Left lung (tissue), 14 donors: ENCODE measurements around the gene IL1RL1. TPM values are rescaled to one million over a fixed set of nuclear protein-coding genes. Genes with fewer than 3 reads are reported as not detected.

Source experiments
- ATAC-seq: fragments of 200-7000 bp; cut with Tn5 transposase; one replicate; pipeline ENCODE4 v1.9.1; 2020; ENCODE audit warnings: moderate library complexity
- DNase-seq, 4 donors: peaks; one replicate each; pipeline ENCODE4 v3.0.0-alpha.2; 2013 to 2020
- H3K27ac ChIP-seq, 2 donors: fragments of 200-600 bp; sonication (generic) in 1 of 2; one replicate each; pipeline versions ENCODE4 v1.5.0 to v1.8.0; 2020 to 2021
- H3K27me3 ChIP-seq, 2 donors: fragments of 200-600 bp; sonication (generic) in 1 of 2; one replicate each; pipeline versions ENCODE4 v1.5.0 to v1.8.0; 2020 to 2021
- H3K36me3 ChIP-seq, 2 donors: fragments of 200-600 bp; sonication (generic) in 1 of 2; one replicate each; pipeline versions ENCODE4 v1.5.0 to v1.8.0; 2020 to 2021
- H3K4me1 ChIP-seq, 2 donors: fragments of 200-600 bp; one replicate each; pipeline ENCODE4 v1.8.0; 2021
- H3K4me3 ChIP-seq, 2 donors: fragments of 200-600 bp; sonication (generic) in 1 of 2; one replicate each; pipeline versions ENCODE4 v1.5.0 to v1.8.0; 2020 to 2021; ENCODE audit warnings: mild to moderate bottlenecking in 1 of 2
- H3K9me3 ChIP-seq, 2 donors: fragments of 200-600 bp; sonication (generic) in 1 of 2; one replicate each; pipeline versions ENCODE4 v1.5.0 to v1.8.0; 2020 to 2021
- intact Hi-C, 2 donors: fragments of 100-400 bp; cut with DNase I; formaldehyde crosslinking; loops; one replicate each; pipeline versions ENCODE4 v1.11.2 to v1.14.2; 2022
- long read RNA-seq, 12 donors: library from polyadenylated mRNA in 2 of 12; unstranded in 2 of 12; transcript quantifications; one replicate each; pipeline ENCODE4 v2.0.0 and lab custom pipeline, GENCODE V29; 2019 to 2026
- polyA plus RNA-seq, 6 donors: library from polyadenylated mRNA; unstranded; fragments of 120-200 nt; gene quantifications; one replicate each; pipeline ENCODE4 v1.2.1, GENCODE V29; 2013; ENCODE audit not compliant: insufficient read length in 6 of 6
- total RNA-seq, 2 donors: library from RNA; stranded (reverse); fragmentation: NEBNext Ultra II Directional; extraction: Animal tissue kit (Norgen Biotek cat#: 25700); gene quantifications; one replicate each; pipeline ENCODE4 v1.2.1, GENCODE V29; 2021
- TF ChIP-seq, protein P1 (sequence below), 2 donors: fragments of 200-600 bp; sonication (generic) in 1 of 2; IDR thresholded peaks; one replicate each; pipeline versions ENCODE4 v1.5.0 to v1.8.0; 2021; ENCODE audit warnings: antibody characterized with exemption in 2 of 2
- donor health status: DM: no; HTN: yes; CAD: no.
- donor health status: DM: no; HTN: no; CAD: no.

Gene IL1RL1
- total RNA-seq (10 to 100 TPM in 1 of 2 donors, 1 to 10 TPM in 1; 3.7 to 72.2 TPM), polyA plus RNA-seq (under 1 TPM; 0.13 to 0.31 (median 0.20) TPM)
- long read RNA-seq, donor 1 = 0 reads
- long read RNA-seq, donor 2 = 0 reads
- long read RNA-seq, donor 3 = 0 reads
- long read RNA-seq, donor 4, partial matches to known transcripts = 0 of 1 reads
- long read RNA-seq, donor 4, other reads (novel, unspliced or antisense) = 0 of 1 reads
- long read RNA-seq, donor 5 = 0 reads
- long read RNA-seq, donor 6 = 0 reads
- long read RNA-seq, donor 7 = 0 reads
- long read RNA-seq, donor 8 = 0 reads
- long read RNA-seq, donor 9 = 0 reads
- long read RNA-seq, donor 10, transcript IL1RL1-202 (8 exons, 3,994 nt) = major isoform, 25 of 35 reads
- long read RNA-seq, donor 10, partial matches to known transcripts = 5 of 35 reads
- long read RNA-seq, donor 10, other reads (novel, unspliced or antisense) = 2 of 35 reads
- long read RNA-seq, donor 11 = 0 reads
- long read RNA-seq, donor 12 = 0 reads

DNA sequence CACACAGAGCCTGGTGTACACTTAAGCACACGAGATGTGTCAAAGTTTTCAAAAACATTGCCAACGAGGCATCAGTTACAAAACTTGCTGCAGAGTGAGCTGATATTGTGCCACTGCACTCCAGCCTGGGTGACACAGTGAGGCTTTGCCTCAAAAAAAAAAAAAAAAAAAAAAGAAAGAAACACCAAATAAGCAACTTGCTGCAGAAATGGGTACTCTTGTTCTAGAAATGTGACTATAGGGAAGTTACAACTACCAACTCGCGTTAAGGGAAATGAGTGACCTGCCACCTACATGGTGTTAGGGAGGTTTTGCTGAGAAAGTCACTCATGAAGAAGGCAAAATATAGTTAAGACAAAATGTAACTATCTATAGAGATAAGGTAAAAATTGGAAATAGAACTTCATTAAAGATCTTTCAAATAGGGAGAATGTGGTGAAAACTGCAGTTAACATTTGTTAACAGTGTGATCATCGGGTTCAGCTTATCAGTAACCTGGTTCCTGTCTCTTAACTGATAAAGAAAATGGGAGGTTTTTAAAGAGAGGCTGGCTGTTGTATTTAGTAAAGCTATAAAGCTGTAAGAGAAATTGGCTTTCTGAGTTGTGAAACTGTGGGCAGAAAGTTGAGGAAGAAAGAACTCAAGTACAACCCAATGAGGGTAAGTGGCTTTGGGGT is at the start of gene IL1RL1:
IL1RL1 (plus strand) TSS at position 600 of the 677 bp plus-strand sequence. CDS start 26,702 bp downstream, outside the sequence.
- TF ChIP-seq, protein P1, sequence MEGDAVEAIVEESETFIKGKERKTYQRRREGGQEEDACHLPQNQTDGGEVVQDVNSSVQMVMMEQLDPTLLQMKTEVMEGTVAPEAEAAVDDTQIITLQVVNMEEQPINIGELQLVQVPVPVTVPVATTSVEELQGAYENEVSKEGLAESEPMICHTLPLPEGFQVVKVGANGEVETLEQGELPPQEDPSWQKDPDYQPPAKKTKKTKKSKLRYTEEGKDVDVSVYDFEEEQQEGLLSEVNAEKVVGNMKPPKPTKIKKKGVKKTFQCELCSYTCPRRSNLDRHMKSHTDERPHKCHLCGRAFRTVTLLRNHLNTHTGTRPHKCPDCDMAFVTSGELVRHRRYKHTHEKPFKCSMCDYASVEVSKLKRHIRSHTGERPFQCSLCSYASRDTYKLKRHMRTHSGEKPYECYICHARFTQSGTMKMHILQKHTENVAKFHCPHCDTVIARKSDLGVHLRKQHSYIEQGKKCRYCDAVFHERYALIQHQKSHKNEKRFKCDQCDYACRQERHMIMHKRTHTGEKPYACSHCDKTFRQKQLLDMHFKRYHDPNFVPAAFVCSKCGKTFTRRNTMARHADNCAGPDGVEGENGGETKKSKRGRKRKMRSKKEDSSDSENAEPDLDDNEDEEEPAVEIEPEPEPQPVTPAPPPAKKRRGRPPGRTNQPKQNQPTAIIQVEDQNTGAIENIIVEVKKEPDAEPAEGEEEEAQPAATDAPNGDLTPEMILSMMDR (IDR thresholded peaks at IDR 0.05) = no peak
- H3K27ac ChIP-seq = no peak within 1 kb of the TSS

DNA sequence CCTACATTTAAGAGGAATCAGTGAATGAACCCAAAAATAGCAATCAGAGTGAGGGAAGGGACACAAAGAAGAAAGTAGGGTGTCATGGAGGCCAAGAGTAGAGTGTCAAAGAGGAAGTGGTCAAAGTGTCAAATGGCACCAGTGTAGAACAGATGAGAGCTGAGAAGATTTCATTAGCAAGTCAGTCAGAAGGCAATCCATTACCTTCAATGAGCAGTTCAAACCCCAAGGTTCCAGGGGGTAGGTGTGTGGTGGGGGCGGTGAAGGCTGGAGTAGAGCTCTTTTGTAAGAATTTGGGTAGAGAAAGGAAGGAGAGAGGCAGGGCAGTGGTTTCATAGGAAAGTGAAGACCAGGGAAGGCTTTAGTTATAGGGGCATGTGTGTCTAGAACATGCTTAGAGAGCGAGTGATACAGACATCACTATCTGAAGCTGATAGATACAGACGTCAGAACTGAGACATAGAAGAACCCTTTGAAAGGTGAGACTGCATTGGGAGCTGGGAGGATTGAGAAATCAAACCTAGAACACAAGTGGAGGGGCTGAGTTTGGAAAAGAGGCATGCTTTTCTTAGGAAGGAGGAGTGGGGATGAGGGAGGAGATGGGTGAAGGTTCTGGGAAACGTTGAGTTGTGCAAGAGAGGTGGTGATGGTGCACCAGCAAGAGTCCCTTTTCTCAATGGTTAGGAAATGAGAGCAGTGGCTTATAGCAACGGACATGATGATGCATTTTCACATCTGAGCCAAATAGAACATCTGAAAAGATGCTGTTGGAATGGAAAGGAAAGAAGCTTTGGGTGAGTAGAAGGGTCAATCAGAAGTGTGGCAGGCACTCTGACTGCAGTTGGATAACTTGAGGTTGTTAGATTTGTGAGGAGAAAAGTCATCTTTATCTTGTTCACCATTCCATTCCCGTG is 48.9 kb upstream of the IL1RL1 start:
- peaks cover 0 to 34% of the 10 kb centered on the region in 2 donors for H3K4me1 ChIP-seq
- H3K27me3 ChIP-seq = no peaks in the 10 kb centered on the region
- no peak overlapping the region for H3K4me3 ChIP-seq
- no peaks in the 10 kb centered on the region for H3K36me3 ChIP-seq
- ATAC-seq (no peak), DNase-seq (no peak)
- TF ChIP-seq, protein P1 (IDR thresholded peaks at IDR 0.05) = no peak
- intact Hi-C loops = no loop called here
- peak overlapping the region in 1 of 2 donors; percentile 76 for H3K27ac ChIP-seq
- H3K9me3 ChIP-seq = no peaks in the 10 kb centered on the region

More for the DNA sequence above, at the start of gene IL1RL1:
- peaks cover 0 to 7% of the 10 kb centered on the region in 2 donors for H3K4me1 ChIP-seq
- H3K9me3 ChIP-seq = no peaks in the 10 kb centered on the region
- H3K27me3 ChIP-seq = peaks cover 0 to 6% of the 10 kb centered on the region in 2 donors
- DNase-seq (no peak), ATAC-seq (no peak)
- no peak within 1 kb of the TSS for H3K4me3 ChIP-seq
- H3K36me3 ChIP-seq = no peaks in the 10 kb centered on the region
- intact Hi-C loops = no loop called here

DNA sequence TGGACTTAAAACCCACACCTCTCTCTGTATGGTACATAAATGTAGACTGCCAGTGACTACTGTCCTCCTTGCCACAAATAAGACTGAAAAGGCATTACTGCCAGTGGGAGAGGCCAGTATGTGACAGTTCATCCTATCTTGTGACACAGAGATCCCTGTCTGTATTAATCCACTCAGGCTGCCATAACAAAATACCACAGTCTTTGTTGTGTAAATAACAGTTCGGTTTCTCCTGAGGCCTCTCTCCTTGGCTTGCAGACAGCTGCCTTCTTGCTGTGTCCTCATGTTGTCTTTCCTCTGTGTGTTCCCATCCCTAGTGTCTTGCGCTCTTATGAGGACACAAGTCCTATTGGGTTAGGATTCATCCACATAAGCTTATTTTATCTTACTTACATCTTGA is 46.4 kb upstream of the IL1RL1 start:
- Histone ChIP-seq H3K36me3 (no peaks in the 10 kb centered on the region), H3K4me3 (no peak overlapping the region), H3K27me3 (no peaks in the 10 kb centered on the region), H3K4me1 (peaks cover 0 to 35% of the 10 kb centered on the region in 2 donors), H3K27ac (no peak overlapping the region), H3K9me3 (no peaks in the 10 kb centered on the region)
- intact Hi-C loops = no loop called here
- TF ChIP-seq, protein P1 (IDR thresholded peaks at IDR 0.05) = no peak
- ATAC-seq (no peak), DNase-seq (no peak)

DNA sequence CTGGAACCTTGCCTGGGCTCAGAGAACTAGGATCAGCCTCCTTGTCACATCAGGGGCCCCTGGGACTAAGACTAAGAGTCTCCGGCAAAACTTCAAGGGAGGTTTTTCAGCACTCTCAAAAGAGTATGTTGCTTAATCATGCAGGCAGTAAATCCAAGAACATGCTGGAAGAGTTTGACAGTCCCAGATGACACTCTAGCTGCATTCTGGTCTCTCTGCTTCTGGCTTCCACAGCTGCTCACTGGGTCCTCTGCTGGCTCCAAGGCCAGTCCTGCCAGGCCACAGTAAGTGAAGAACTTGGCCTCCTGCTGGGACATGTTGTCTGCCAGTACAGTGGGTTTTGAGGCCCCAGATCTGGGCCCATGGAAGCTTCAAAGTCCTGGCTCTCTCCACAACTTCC is 45.2 kb upstream of the IL1RL1 start:
- DNase-seq (no peak), ATAC-seq (no peak)
- Histone ChIP-seq H3K27ac (peak overlapping the region in 1 of 2 donors; percentile 31), H3K4me3 (no peak overlapping the region), H3K36me3 (no peaks in the 10 kb centered on the region), H3K9me3 (no peaks in the 10 kb centered on the region), H3K4me1 (peaks cover 0 to 37% of the 10 kb centered on the region in 2 donors), H3K27me3 (no peaks in the 10 kb centered on the region)
- TF ChIP-seq, protein P1 (IDR thresholded peaks at IDR 0.05) = no peak
- intact Hi-C loops = no loop called here
